ENCODE results near the gene MAP1LC3A. TPM values are rescaled to one million over a fixed set of nuclear protein-coding genes. Genes with fewer than 3 reads are reported as not detected.

Gene MAP1LC3A
- total RNA-seq, 1 experiment from 2014 or later = 25.9 TPM

GRCh38 chr20:34549291-34549928, 9.1 kb upstream of the MAP1LC3A start:
- H2BK12ac ChIP-seq (ENCODE audit: insufficient read length, low read depth, low read length) = no peak overlapping the region
- H2AK5ac ChIP-seq (ENCODE audit: insufficient read length, low read length) = no peak overlapping the region
- H3K23ac ChIP-seq (ENCODE audit: insufficient read length, low read depth, low read length) = no peak overlapping the region
- Mint-ChIP-seq H3K27me3 (ENCODE audit: low read depth) (peaks cover 13% of the 10 kb centered on the region), H3K9me3 (peaks cover 0 to 1% of the 10 kb centered on the region in 2 experiments; a peak in 1 of 5 replicates), H3K27ac (peak overlapping the region; percentile 17 to 81 (median 72); a peak in 4 of 7 replicates), H3K36me3 (ENCODE audit: insufficient read depth in 1 of 3, low read depth in 3 of 3) (no peaks in the 10 kb centered on the region; a peak in 1 of 7 replicates), H3K4me3 (0 out of 5 replicates have a peak overlapping the region, but pooled peaks of 1 of the 2 experiments have one; percentile 9), H3K4me1 (peaks cover 24 to 25% of the 10 kb centered on the region in 2 experiments)
- no peak overlapping the region for H2BK20ac ChIP-seq (ENCODE audit: low read depth, low read length, poor library complexity, severe bottlenecking)
- no peak overlapping the region for H2BK5ac ChIP-seq (ENCODE audit: insufficient read length, low read length)
- no CpG with 5 or more reads among the region's 20 CpGs for WGBS (ENCODE audit: extremely low coverage, insufficient read length, low lambda C conversion rate)
- no peaks in the 10 kb centered on the region for H4K20me1 ChIP-seq (ENCODE audit: control insufficient read depth, insufficient read depth, insufficient read length)
- no peak for TF ChIP-seq CTCF (conservative IDR thresholded peaks at IDR 0.05)
- H3K9ac ChIP-seq (ENCODE audit: extremely low read depth, insufficient read length, low read length) = no peak overlapping the region
- H3K14ac ChIP-seq (ENCODE audit: insufficient read depth, low read length) = 0 out of 2 replicates have a peak overlapping the region, but pooled peaks have one; percentile 9
- H3K9me3 ChIP-seq (ENCODE audit: control insufficient read depth, low read depth, low read length) = no peaks in the 10 kb centered on the region
- no peak overlapping the region for H4K8ac ChIP-seq (replicated peaks; ENCODE audit: insufficient read length, low read depth, low read length)
- H2BK15ac ChIP-seq (ENCODE audit: low read depth, low read length) = no peak overlapping the region
- DNase-seq = peak; percentile 91
- H4K5ac ChIP-seq (ENCODE audit: insufficient read length, low read depth, low read length) = no peak overlapping the region
- H3K79me1 ChIP-seq (ENCODE audit: insufficient read depth, low read depth, low read length, poor library complexity, severe bottlenecking) = no peaks in the 10 kb centered on the region
- no peak overlapping the region for H3K56ac ChIP-seq (ENCODE audit: insufficient read length, low read depth, low read length)
- no peak overlapping the region for H2BK120ac ChIP-seq (ENCODE audit: low read depth, low read length, poor library complexity, severe bottlenecking)
- H3K79me2 ChIP-seq (ENCODE audit: insufficient read depth, low read length) = no peaks in the 10 kb centered on the region
- peak overlapping the region; percentile 77 for H3K18ac ChIP-seq (ENCODE audit: insufficient read length, low read depth, low read length)
- no peaks in the 10 kb centered on the region; the same call in 1 of the 2 replicates for H3K27me3 ChIP-seq (ENCODE audit: insufficient read depth, low read length)
- H3K4me2 ChIP-seq (ENCODE audit: insufficient read depth, insufficient read length, low read length) = no peak overlapping the region
- H3K23me2 ChIP-seq (ENCODE audit: insufficient read length, low read depth, low read length, poor library complexity, severe bottlenecking) = peaks cover under 1% of the 10 kb centered on the region
- no peak overlapping the region; the same call in 1 of the 2 replicates for H3K4ac ChIP-seq (ENCODE audit: low read depth, low read length)
- no peak overlapping the region for H3T11ph ChIP-seq (ENCODE audit: low read length)
- H3K4me1 ChIP-seq (ENCODE audit: insufficient read depth, low read length) = peaks cover 2% of the 10 kb centered on the region; the same call in 1 of the 2 replicates
- H4K91ac ChIP-seq (ENCODE audit: insufficient read length, low read depth, low read length) = no peak overlapping the region
- no peak overlapping the region for H3K27ac ChIP-seq (ENCODE audit: insufficient read length, low read depth, low read length)
- H2AFZ ChIP-seq (ENCODE audit: low read length) = no peak overlapping the region
